Lower leg skin (tissue), 4 donors: ENCODE data around the gene MT1M. TPM values are rescaled to one million over a fixed set of nuclear protein-coding genes. Genes with fewer than 3 reads are reported as not detected.

ENCODE experiments used
- DNase-seq, 2 donors: peaks; one replicate each; pipeline ENCODE4 v3.0.0-alpha.2; 2019; ENCODE audit warnings: low spot score in 2 of 2
- H3K4me3 ChIP-seq: fragments of 200-600 bp; sonication (generic); 2 replicates; pipeline ENCODE4 v1.5.1; 2017; ENCODE audit warnings: mild to moderate bottlenecking, low read depth; ENCODE audit not compliant: poor library complexity, severe bottlenecking
- CTCF ChIP-seq, 3 donors: fragments of 450-650 bp; IDR thresholded peaks; one replicate each; pipeline ENCODE4 v1.5.1; 2016; ENCODE audit warnings: antibody characterized with exemption in 3 of 3, mild to moderate bottlenecking in 3 of 3, moderate library complexity in 2 of 3
- POLR2A ChIP-seq, 2 donors: fragments of 450-650 bp; IDR thresholded peaks; one replicate each; pipeline ENCODE4 v1.6.1; 2016 to 2017; ENCODE audit warnings: antibody characterized with exemption in 2 of 2, mild to moderate bottlenecking in 1 of 2, moderate library complexity in 1 of 2
- WGBS, 2 donors: methylation state at CpG; one replicate each; pipeline ENCODE4 v1.1.5; 2018; 5-methylcytosine and 5-hydroxymethylcytosine counted together
- intact Hi-C: fragments of 100-400 bp; cut with DNase I; formaldehyde crosslinking; loops from one replicate; pipeline ENCODE4 v1.15.0; 2023; ENCODE audit warnings: low total_unique reads
- total RNA-seq, 4 donors: library from RNA; depleted of rRNA; stranded (reverse); fragments of >200 nt; gene quantifications; one replicate each; pipeline ENCODE4 v1.1.0, GENCODE V29; 2016

Gene MT1M
- total RNA-seq, 4 donors from 2014 or later = 14.1 to 29.7 (median 17.1) TPM

DNA sequence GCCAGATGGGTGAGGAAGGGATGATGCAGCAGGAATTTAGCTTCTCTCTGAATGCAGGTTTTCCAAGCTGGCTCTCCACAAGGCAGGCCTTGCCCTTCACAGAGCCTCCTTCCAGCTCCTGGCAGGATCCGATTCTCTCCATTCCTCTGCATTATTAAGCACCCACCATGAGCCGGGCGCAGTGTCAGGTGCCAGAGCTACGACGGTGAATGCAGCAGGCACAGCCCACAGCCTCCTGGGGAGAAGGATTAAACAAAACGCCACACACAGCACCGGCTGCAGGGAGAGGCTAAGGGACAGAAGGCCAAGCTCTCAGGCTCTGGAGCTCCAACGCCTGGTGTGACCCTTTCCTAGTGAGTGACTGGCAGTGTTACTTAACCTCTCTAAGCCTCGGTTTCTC is 31.1 kb upstream of the MT1M start:
- H3K4me3 ChIP-seq = no peak overlapping the region
- 75 to 80% methylated on average over 9 of the region's 9 CpGs for WGBS, 2 donors
- intact Hi-C loops = loop anchor here (10.0 kb wide), 2 partner anchors 83 to 87 kb away; partner anchors contain the start of gene MT1X
- DNase-seq = peak in 1 of 2 donors; percentile 82
- no peak for TF ChIP-seq CTCF (IDR thresholded peaks at IDR 0.05)
- no peak for TF ChIP-seq POLR2A (IDR thresholded peaks at IDR 0.05)

GRCh38 chr16:56603589-56603988 is 28.9 kb upstream of the MT1M start:
- no peak overlapping the region for H3K4me3 ChIP-seq
- 66 to 67% methylated on average over 4 of the region's 4 CpGs for WGBS, 2 donors
- intact Hi-C loops = loop anchor here (10.0 kb wide), 2 partner anchors 81 to 89 kb away; partner anchors contain the start of gene MT1X
- TF ChIP-seq CTCF (IDR thresholded peaks at IDR 0.05) (no peak), POLR2A (IDR thresholded peaks at IDR 0.05) (no peak)
- peak in 1 of 2 donors; percentile 37 for DNase-seq

GRCh38 chr16:56604966-56605365 is 27.5 kb upstream of the MT1M start:
- no peak overlapping the region for H3K4me3 ChIP-seq
- intact Hi-C loops = loop anchor here (10.0 kb wide), 2 partner anchors 80 to 90 kb away; partner anchors contain the start of gene MT1X
- 82 to 83% methylated on average over 4 of the region's 4 CpGs for WGBS, 2 donors
- TF ChIP-seq POLR2A (IDR thresholded peaks at IDR 0.05) = no peak
- no peak for TF ChIP-seq CTCF (IDR thresholded peaks at IDR 0.05)
- DNase-seq = peak in 1 of 2 donors; percentile 84

DNA sequence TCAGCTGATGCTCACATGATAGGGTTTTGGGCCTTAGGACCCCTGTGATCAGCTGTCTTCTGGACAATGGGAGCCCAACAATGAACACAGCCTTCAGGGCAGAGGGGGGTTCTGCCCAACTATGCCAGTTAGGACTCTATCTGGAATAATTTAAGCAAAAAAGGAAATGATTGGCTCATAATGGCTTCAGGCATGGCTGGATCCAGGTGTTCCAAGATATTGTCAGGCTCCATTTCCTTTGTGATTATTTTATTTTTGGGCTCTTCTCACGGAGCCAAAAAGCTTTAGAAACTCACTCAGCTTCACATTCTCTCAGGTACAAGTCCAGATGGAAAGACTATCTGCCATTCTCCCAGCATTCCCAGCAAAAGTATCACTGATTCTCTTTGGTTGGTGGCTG is 27.0 kb upstream of the MT1M start:
- no peak overlapping the region for H3K4me3 ChIP-seq
- TF ChIP-seq POLR2A (IDR thresholded peaks at IDR 0.05) = no peak
- TF ChIP-seq CTCF (IDR thresholded peaks at IDR 0.05) = no peak
- intact Hi-C loops = loop anchor here (10.0 kb wide), 2 partner anchors 79 to 91 kb away; partner anchors contain the start of gene MT1X
- peak in 1 of 2 donors; percentile 37 for DNase-seq
- WGBS, 2 donors = 43 to 62% methylated on average over 1 of the region's 1 CpG

DNA sequence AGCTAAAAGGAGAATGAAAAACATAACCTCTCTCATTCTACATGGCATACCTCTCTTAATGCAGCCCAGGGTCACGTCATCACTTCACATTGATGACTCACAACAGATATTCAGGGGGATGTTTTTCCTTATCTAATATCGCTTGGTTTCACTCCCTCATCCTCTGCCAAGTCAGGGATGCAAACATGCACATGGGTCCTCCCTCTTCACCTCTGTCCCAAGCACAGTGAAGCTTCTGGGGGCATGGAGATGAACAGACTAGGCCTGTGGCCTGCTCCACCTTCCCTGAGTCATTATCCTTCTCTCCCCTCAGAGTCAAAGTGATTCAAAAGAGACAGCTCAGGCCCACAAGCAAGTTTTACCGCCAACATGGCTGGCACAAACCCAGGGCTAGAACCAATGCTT is 26.4 kb upstream of the MT1M start:
- DNase-seq = no peak
- TF ChIP-seq CTCF (IDR thresholded peaks at IDR 0.05) (no peak), POLR2A (IDR thresholded peaks at IDR 0.05) (no peak)
- 29 to 31% methylated on average over 3 of the region's 3 CpGs for WGBS, 2 donors
- no peak overlapping the region for H3K4me3 ChIP-seq
- intact Hi-C loops = loop anchor here (10.0 kb wide), 2 partner anchors 79 to 91 kb away; partner anchors contain the start of gene MT1X
